Kidney (tissue), 14 donors: Measurements from ENCODE around the gene TICAM2. TPM values are rescaled to one million over a fixed set of nuclear protein-coding genes. Genes with fewer than 3 reads are reported as not detected.

Experiments used
- DNase-seq, 5 donors: peaks; one replicate each; pipeline ENCODE4 v3.0.0-alpha.2; 2013 to 2020
- FAIRE-seq: peaks from 2 replicates; lab custom pipeline; 2012; peaks lifted over from hg19 to GRCh38; lab: Jason Lieb, UNC
- H3K27ac ChIP-seq, 2 donors: one replicate each; pipeline ENCODE4 v1.7.0; 2013; ENCODE audit warnings: low read depth in 2 of 2, low read length in 2 of 2, inconsistent platforms in 1 of 2
- H3K27me3 ChIP-seq: one replicate; pipeline ENCODE4 v1.7.1; 2013; ENCODE audit warnings: low read length, inconsistent platforms; ENCODE audit not compliant: control insufficient read depth, insufficient read depth
- H3K36me3 ChIP-seq, 3 donors: one replicate each; pipeline versions ENCODE4 v1.7.0 to v1.7.1; 2013; ENCODE audit warnings: low read length in 3 of 3, control low read depth in 1 of 3, inconsistent platforms in 1 of 3; ENCODE audit not compliant: insufficient read depth in 3 of 3, control insufficient read depth in 2 of 3
- H3K4me1 ChIP-seq, 3 donors: one replicate each; pipeline versions ENCODE4 v1.7.0 to v1.7.1; 2013; ENCODE audit warnings: low read length in 3 of 3, inconsistent platforms in 1 of 3, low read depth in 1 of 3; ENCODE audit not compliant: control insufficient read depth in 2 of 3, insufficient read depth in 2 of 3
- H3K4me3 ChIP-seq, 3 donors: one replicate each; pipeline versions ENCODE4 v1.7.0 to v1.8.1; 2013; ENCODE audit warnings: low read length in 3 of 3, control low read depth in 1 of 3, inconsistent platforms in 1 of 3
- H3K9ac ChIP-seq, 3 donors: one replicate each; pipeline versions ENCODE4 v1.7.0 to v1.7.1; 2013; ENCODE audit warnings: low read length in 3 of 3, control low read depth in 1 of 3, inconsistent platforms in 1 of 3
- H3K9me3 ChIP-seq, 3 donors: one replicate each; pipeline versions ENCODE4 v1.7.0 to v1.7.1; 2013; ENCODE audit warnings: low read length in 3 of 3, control low read depth in 1 of 3, inconsistent platforms in 1 of 3; ENCODE audit not compliant: control insufficient read depth in 2 of 3, insufficient read depth in 1 of 3
- CTCF ChIP-seq: IDR thresholded peaks from 3 replicates; pipeline ENCODE4 v1.5.1; 2012; ENCODE audit warnings: mild to moderate bottlenecking, moderate library complexity, borderline replicate concordance; ENCODE audit not compliant: insufficient read depth; ENCODE audit errors: extremely low read depth
- intact Hi-C: fragments of 100-400 bp; cut with DNase I; formaldehyde crosslinking; loops from one replicate; pipeline ENCODE4 v1.11.1; 2022
- polyA plus RNA-seq: library from polyadenylated mRNA; stranded (reverse); fragments of 350-450 nt; fragmentation: Illumina TruSeq; extraction: RNeasy Lipid Tissue Mini Kit (QIAGEN cat#74804); gene quantifications from one replicate; pipeline ENCODE4 v1.2.3, GENCODE V29; 2014; ENCODE audit warnings: low read depth, low replicate concordance; ENCODE audit not compliant: insufficient read depth
- total RNA-seq: library from RNA; stranded (reverse); fragmentation: NEBNext Ultra II Directional; extraction: Animal tissue kit (Norgen Biotek cat#: 25700); gene quantifications from one replicate; pipeline ENCODE4 v1.2.1, GENCODE V29; 2021
- donor health status: control.
- donor health status: control.
- donor health status: control.
- donor health status: control.
- donor health status: control.
- donor health status: DM: yes; HTN: yes; CAD: no.
- donor health status: Normal renal cell carcinoma (clear cell type).

The TICAM2 gene
- total and polyA plus RNA-seq, 2 donors from 2014 or later, result 2.0 to 7.6 TPM

GRCh38 chr5:115599924-115600323 lies 2.4 kb downstream of the TICAM2 start:
- Histone ChIP-seq H3K9ac (no peak overlapping the region), H3K27ac (no peak overlapping the region), H3K9me3 (no peaks in the 10 kb centered on the region), H3K4me1 (peaks cover 0 to 11% (median 0%) of the 10 kb centered on the region in 3 donors), H3K4me3 (no peak overlapping the region), H3K27me3 (no peaks in the 10 kb centered on the region), H3K36me3 (no peaks in the 10 kb centered on the region)
- intact Hi-C loops, result no loop called here
- DNase-seq (no peak), FAIRE-seq (no peak)
- TF ChIP-seq CTCF, result no peak

- H3K27me3 ChIP-seq, result no peaks in the 10 kb centered on the region
- no peaks in the 10 kb centered on the region for H3K36me3 ChIP-seq
- H3K4me1 ChIP-seq, result peaks cover 0 to 11% (median 0%) of the 10 kb centered on the region in 3 donors
- DNase-seq (peak in 3 of 5 donors; percentile 21 to 48 (median 22)), FAIRE-seq (no peak)
- H3K9ac ChIP-seq, result no peak overlapping the region
- H3K4me3 ChIP-seq, result no peak overlapping the region
- intact Hi-C loops, result no loop called here
- no peak for TF ChIP-seq CTCF
- no peaks in the 10 kb centered on the region for H3K9me3 ChIP-seq
- H3K27ac ChIP-seq, result no peak overlapping the region
Observed at GRCh38 chr5:115599502-115599901, 2.8 kb downstream of the TICAM2 start.

- H3K27me3 ChIP-seq, result no peaks in the 10 kb centered on the region
- H3K9me3 ChIP-seq, result no peaks in the 10 kb centered on the region
- no peak for FAIRE-seq
- peak in 1 of 5 donors; percentile 19 for DNase-seq
- no peak overlapping the region for H3K4me3 ChIP-seq
- no peak overlapping the region for H3K27ac ChIP-seq
- H3K9ac ChIP-seq, result no peak overlapping the region
- intact Hi-C loops, result no loop called here
- no peak for TF ChIP-seq CTCF
- H3K36me3 ChIP-seq, result no peaks in the 10 kb centered on the region
- peaks cover 0 to under 1% (median 0%) of the 10 kb centered on the region in 3 donors for H3K4me1 ChIP-seq
Observed at GRCh38 chr5:115594128-115595047, 7.9 kb downstream of the TICAM2 start.
